GM12875 (cell line): ENCODE data around the gene FMR1NB.

Experiments
- H3K4me3 ChIP-seq: one replicate; pipeline ENCODE4 v1.5.1; 2011; ENCODE audit warnings: low read depth, low read length, control low read depth
- TF ChIP-seq, protein P1 (sequence below): IDR thresholded peaks from 2 replicates; pipeline ENCODE4 v1.5.1; 2011; ENCODE audit warnings: low read depth, mild to moderate bottlenecking, control low read depth, inconsistent platforms, low read length, moderate library complexity, borderline replicate concordance; ENCODE audit not compliant: insufficient read depth

FMR1NB gene, protein sequence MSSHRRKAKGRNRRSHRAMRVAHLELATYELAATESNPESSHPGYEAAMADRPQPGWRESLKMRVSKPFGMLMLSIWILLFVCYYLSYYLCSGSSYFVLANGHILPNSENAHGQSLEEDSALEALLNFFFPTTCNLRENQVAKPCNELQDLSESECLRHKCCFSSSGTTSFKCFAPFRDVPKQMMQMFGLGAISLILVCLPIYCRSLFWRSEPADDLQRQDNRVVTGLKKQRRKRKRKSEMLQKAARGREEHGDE

GRCh38 chrX:147981038-147981752, at the start of gene FMR1NB:
Gene FMR1NB, plus strand, starts transcription at chrX:147981337. Its CDS starts 66 bp downstream, at chrX:147981403.
- no peak within 1 kb of the TSS for H3K4me3 ChIP-seq
- TF ChIP-seq, protein P1, sequence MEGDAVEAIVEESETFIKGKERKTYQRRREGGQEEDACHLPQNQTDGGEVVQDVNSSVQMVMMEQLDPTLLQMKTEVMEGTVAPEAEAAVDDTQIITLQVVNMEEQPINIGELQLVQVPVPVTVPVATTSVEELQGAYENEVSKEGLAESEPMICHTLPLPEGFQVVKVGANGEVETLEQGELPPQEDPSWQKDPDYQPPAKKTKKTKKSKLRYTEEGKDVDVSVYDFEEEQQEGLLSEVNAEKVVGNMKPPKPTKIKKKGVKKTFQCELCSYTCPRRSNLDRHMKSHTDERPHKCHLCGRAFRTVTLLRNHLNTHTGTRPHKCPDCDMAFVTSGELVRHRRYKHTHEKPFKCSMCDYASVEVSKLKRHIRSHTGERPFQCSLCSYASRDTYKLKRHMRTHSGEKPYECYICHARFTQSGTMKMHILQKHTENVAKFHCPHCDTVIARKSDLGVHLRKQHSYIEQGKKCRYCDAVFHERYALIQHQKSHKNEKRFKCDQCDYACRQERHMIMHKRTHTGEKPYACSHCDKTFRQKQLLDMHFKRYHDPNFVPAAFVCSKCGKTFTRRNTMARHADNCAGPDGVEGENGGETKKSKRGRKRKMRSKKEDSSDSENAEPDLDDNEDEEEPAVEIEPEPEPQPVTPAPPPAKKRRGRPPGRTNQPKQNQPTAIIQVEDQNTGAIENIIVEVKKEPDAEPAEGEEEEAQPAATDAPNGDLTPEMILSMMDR: no peak

- TF ChIP-seq, protein P1: no peak
- no peak overlapping the region for H3K4me3 ChIP-seq
These were observed 47.3 kb upstream of the FMR1NB start for GRCh38 chrX:147933815-147934214.

GRCh38 chrX:147935156-147935758, 45.9 kb upstream of the FMR1NB start:
- H3K4me3 ChIP-seq: no peak overlapping the region
- TF ChIP-seq, protein P1: no peak

DNA sequence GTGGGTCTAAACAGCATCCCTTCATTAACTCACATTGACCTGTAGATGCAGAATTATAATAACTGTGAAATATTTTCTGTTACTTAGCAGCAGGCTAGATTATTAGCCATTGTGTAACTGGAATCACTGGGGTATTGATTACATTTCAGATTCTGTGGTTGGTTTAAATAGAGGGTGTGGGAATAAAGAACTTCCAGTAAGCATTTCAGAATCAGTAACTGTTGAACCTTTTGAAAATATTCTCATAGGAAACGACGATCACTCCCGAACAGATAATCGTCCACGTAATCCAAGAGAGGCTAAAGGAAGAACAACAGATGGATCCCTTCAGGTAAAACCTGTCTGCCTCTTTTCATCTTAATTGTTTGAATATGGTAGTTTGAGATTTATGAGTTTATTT, 35.9 kb upstream of the FMR1NB start:
- TF ChIP-seq, protein P1: no peak
- no peak overlapping the region for H3K4me3 ChIP-seq

GRCh38 chrX:147948531-147948930, 32.6 kb upstream of the FMR1NB start:
- no peak overlapping the region for H3K4me3 ChIP-seq
- TF ChIP-seq, protein P1: no peak

GRCh38 chrX:147950352-147950751, 30.8 kb upstream of the FMR1NB start:
- TF ChIP-seq, protein P1: no peak
- H3K4me3 ChIP-seq: no peak overlapping the region
